ENCODE measurements around the gene AGAP1. TPM values are rescaled to one million over a fixed set of nuclear protein-coding genes. Genes with fewer than 3 reads are reported as not detected.

Gene AGAP1
- total and polyA plus RNA-seq, 4 donors: 36.1 to 79.4 (median 52.6) TPM

DNA sequence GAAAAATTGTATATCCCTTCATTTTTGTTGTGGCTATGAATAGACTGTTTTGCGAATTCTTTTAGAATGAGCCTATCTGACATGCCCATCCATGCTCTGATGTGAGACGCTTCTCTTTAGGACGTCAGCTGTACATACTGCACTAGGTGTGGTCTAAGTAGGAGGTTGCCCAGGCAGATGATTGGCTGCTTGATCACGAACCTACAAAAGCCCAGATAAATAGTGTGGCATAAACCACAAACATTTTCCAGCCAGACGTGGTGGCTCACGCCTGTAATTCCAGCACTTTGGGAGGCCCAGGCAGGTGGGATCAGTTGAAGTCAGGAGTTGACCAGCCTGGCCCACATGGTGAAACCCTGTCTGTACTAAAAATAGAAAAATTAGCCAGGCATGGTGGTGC lies 251.8 kb downstream of the AGAP1 start:
- Histone ChIP-seq H3K9me3 (ENCODE audit: control insufficient read depth, insufficient read depth, low read length) (no peaks in the 10 kb centered on the region), H3K36me3 (ENCODE audit: control insufficient read depth, insufficient read depth, low read length) (peaks cover 35% of the 10 kb centered on the region), H3K4me3 (ENCODE audit: low read depth, low read length) (no peak overlapping the region), H3K27me3 (ENCODE audit: control insufficient read depth, insufficient read depth, low read length) (no peaks in the 10 kb centered on the region), H3K4me1 (ENCODE audit: control insufficient read depth, insufficient read depth, low read length) (peaks cover 7% of the 10 kb centered on the region), H3K27ac (ENCODE audit: low read depth, low read length) (no peak overlapping the region)
- WGBS (ENCODE audit: insufficient coverage): 96% methylated on average over 4 of the region's 6 CpGs
- no peak for DNase-seq (ENCODE audit: low read depth in 4 of 6, low spot score in 6 of 6)

DNA sequence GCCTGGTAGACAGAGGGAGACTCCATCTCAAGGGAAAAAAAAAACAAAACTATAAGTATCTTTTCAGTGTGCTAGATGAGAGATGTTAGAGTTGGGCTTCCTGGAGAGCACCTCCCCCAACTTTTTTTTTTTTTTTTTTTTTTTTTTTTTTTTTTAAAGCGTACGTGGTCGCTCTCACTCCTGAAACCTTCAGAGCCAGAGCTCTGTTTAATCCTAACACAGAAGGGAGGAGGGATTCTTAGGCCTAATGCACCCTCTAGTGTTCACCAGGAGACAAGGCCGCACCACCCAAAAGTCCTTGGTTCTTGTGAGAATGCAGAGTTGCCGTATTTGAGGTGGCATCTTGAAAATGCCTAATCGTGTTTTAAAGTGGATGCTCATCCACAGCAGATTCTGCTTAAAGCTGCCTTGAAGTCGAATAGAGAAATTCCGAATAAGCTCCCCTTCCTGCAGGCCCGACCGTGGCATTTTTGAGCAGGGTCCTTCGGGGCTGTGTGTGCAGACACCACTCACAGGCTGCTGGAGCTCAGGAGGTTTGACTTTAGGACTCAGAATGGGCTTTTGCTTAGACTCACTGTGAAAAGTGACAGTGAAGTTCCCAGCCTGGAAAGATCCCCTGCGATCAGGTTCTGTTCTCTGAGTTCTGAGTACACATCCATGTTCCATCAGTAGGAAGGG lies 252.6 kb downstream of the AGAP1 start:
- peak; percentile 69 to 96 (median 77) for DNase-seq (ENCODE audit: low read depth in 4 of 6, low spot score in 6 of 6)
- peaks cover 4% of the 10 kb centered on the region for H3K4me1 ChIP-seq (ENCODE audit: control insufficient read depth, insufficient read depth, low read length)
- H3K9me3 ChIP-seq (ENCODE audit: control insufficient read depth, insufficient read depth, low read length): no peaks in the 10 kb centered on the region
- 58% methylated on average over 7 of the region's 12 CpGs for WGBS (ENCODE audit: insufficient coverage)
- H3K27ac ChIP-seq (ENCODE audit: low read depth, low read length): no peak overlapping the region
- H3K36me3 ChIP-seq (ENCODE audit: control insufficient read depth, insufficient read depth, low read length): peaks cover 40% of the 10 kb centered on the region
- no peaks in the 10 kb centered on the region for H3K27me3 ChIP-seq (ENCODE audit: control insufficient read depth, insufficient read depth, low read length)
- H3K4me3 ChIP-seq (ENCODE audit: low read depth, low read length): no peak overlapping the region

DNA sequence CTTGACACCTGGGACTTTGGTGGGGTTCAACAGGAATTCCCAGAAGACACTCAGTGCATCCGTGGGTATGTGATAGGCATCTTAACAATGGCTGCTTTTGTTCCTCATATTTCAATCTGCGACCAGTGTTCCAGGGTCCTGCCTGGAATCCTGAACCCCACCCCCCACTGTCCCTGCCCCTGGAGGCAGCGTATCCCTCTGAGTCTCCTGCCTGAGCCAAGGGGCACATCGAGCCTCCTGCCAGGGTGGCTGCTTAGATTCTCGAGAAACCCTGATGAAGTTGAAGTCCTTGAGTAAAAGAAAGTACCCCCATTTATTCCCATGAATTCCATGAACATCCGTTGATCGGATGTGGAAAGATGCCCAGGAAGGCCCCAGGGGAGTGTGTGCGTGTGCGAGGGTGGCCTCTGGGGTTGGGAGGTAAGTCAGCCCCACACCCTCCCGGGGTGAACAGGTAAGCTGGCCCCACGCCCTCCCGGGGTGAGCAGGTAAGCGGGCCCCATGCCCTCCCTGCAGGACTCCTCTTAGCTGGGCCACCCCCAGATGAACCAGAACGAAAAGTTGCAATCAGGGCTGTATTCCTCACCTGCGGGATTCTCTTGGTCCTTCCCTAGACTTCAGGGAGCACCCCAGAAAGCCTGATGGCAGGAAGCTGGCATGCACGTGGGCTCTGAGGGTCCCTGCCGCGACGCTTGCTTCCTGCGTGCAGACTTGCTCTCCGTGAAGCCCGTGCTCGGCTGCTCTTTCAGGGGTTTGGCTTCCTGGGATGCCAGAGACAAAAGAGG lies 253.3 kb downstream of the AGAP1 start:
- Histone ChIP-seq H3K27ac (ENCODE audit: low read depth, low read length) (no peak overlapping the region), H3K27me3 (ENCODE audit: control insufficient read depth, insufficient read depth, low read length) (no peaks in the 10 kb centered on the region), H3K9me3 (ENCODE audit: control insufficient read depth, insufficient read depth, low read length) (no peaks in the 10 kb centered on the region), H3K4me3 (ENCODE audit: low read depth, low read length) (no peak overlapping the region), H3K4me1 (ENCODE audit: control insufficient read depth, insufficient read depth, low read length) (peaks cover 5% of the 10 kb centered on the region), H3K36me3 (ENCODE audit: control insufficient read depth, insufficient read depth, low read length) (peaks cover 45% of the 10 kb centered on the region)
- WGBS (ENCODE audit: insufficient coverage): 85% methylated on average over 20 of the region's 23 CpGs
- no peak for DNase-seq (ENCODE audit: low read depth in 4 of 6, low spot score in 6 of 6)

DNA sequence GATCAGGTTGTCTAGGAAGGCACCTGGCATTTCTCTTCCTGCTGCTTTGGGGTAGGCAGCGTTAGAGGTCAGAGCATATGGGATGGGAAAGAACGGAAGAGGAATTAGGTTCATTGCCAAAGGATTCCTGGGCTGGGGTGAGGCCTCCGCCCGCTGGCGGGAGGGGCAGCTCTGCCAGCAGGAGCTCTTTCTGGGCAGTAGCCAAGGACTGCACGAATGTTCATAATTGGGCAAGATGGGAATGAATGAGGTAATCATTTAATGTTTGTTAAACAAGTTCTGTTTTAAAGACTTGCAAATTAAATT lies 253.9 kb downstream of the AGAP1 start:
- peaks cover 8% of the 10 kb centered on the region for H3K4me1 ChIP-seq (ENCODE audit: control insufficient read depth, insufficient read depth, low read length)
- H3K9me3 ChIP-seq (ENCODE audit: control insufficient read depth, insufficient read depth, low read length): no peaks in the 10 kb centered on the region
- WGBS (ENCODE audit: insufficient coverage): 40% methylated on average over 5 of the region's 6 CpGs
- H3K4me3 ChIP-seq (ENCODE audit: low read depth, low read length): no peak overlapping the region
- no peak overlapping the region for H3K27ac ChIP-seq (ENCODE audit: low read depth, low read length)
- no peaks in the 10 kb centered on the region for H3K27me3 ChIP-seq (ENCODE audit: control insufficient read depth, insufficient read depth, low read length)
- DNase-seq (ENCODE audit: low read depth in 4 of 6, low spot score in 6 of 6): peak in 1 of 6 donors; percentile 72
- peaks cover 49% of the 10 kb centered on the region for H3K36me3 ChIP-seq (ENCODE audit: control insufficient read depth, insufficient read depth, low read length)

DNA sequence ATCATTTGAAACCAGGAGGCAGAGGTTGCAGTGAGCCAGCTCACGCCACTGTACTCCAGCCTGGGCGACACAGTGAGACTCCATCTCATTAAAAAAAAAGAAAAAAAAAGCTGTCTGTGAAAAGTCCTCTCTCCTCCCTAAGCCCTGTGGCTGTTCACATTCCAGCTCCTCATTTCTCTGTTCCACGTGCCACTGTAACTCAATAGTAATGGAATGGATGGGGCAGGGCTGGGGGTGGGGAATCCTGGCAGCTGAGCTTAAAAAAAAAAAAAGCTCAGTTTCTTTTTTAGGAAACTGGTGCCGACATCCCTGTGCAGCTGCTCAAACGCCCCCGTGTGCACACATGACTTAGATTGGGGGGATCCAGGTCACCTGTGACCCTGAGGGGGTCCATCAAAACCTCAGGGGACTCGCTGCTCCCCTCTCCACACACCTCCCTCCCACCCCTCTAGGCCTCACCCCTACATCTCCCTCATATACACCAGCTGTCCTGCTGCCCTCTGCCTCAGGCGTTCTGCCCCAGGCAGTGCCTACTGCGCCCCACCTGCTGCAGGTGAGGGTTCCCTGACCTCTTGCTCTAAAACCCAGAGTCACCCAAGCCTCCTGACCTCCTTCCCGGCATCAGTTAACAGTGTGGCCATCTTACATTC lies 255.4 kb downstream of the AGAP1 start:
- Histone ChIP-seq H3K27ac (ENCODE audit: low read depth, low read length) (no peak overlapping the region), H3K27me3 (ENCODE audit: control insufficient read depth, insufficient read depth, low read length) (no peaks in the 10 kb centered on the region), H3K4me3 (ENCODE audit: low read depth, low read length) (no peak overlapping the region), H3K4me1 (ENCODE audit: control insufficient read depth, insufficient read depth, low read length) (peaks cover 14% of the 10 kb centered on the region), H3K36me3 (ENCODE audit: control insufficient read depth, insufficient read depth, low read length) (peaks cover 50% of the 10 kb centered on the region), H3K9me3 (ENCODE audit: control insufficient read depth, insufficient read depth, low read length) (no peaks in the 10 kb centered on the region)
- WGBS (ENCODE audit: insufficient coverage): 71% methylated on average over 7 of the region's 10 CpGs
- peak in 1 of 6 donors; percentile 33 for DNase-seq (ENCODE audit: low read depth in 4 of 6, low spot score in 6 of 6)

DNA sequence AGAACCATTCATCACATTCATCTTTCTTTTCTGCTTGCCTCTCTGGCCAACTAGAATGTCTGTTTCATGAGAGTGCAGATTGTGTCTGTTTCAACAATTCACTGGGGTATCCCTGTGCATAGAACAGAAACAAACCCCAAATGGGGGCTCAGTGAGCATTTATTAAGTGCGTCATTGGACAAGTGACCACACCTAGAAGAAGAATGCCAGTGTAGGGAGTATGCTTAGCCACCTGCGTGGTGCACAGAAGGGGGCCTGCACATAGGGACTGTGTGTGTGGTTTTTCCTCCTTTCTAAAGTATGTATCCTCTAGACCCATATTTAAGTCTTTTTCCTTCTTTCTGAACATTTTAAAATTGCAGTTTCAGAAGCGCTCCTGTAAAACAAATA lies 255.9 kb downstream of the AGAP1 start:
- H3K9me3 ChIP-seq (ENCODE audit: control insufficient read depth, insufficient read depth, low read length): no peaks in the 10 kb centered on the region
- H3K4me3 ChIP-seq (ENCODE audit: low read depth, low read length): no peak overlapping the region
- H3K27ac ChIP-seq (ENCODE audit: low read depth, low read length): no peak overlapping the region
- no peak for DNase-seq (ENCODE audit: low read depth in 4 of 6, low spot score in 6 of 6)
- H3K36me3 ChIP-seq (ENCODE audit: control insufficient read depth, insufficient read depth, low read length): peaks cover 50% of the 10 kb centered on the region
- peaks cover 19% of the 10 kb centered on the region for H3K4me1 ChIP-seq (ENCODE audit: control insufficient read depth, insufficient read depth, low read length)
- no peaks in the 10 kb centered on the region for H3K27me3 ChIP-seq (ENCODE audit: control insufficient read depth, insufficient read depth, low read length)
- WGBS (ENCODE audit: insufficient coverage): 80% methylated on average over 2 of the region's 3 CpGs

DNA sequence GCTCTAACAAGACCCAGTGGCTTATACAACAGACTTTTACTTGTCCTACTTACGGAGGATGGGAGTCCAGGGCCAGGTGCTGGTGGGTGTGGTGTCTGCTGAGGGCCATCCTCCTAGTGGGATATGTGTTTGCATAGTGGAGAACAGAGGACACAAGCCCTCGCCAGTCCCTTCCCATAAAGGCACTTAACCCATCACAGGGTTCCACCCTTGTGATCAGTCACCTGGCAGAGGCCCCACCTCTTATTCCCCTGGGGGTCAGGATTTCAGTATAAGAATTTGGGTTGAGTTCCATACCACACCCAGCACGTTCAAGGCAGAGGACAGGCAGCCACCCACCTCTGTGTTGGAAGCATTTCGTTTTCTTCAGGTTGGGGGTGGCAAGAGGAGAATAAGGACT lies 259.0 kb downstream of the AGAP1 start:
- no peaks in the 10 kb centered on the region for H3K9me3 ChIP-seq (ENCODE audit: control insufficient read depth, insufficient read depth, low read length)
- no peaks in the 10 kb centered on the region for H3K27me3 ChIP-seq (ENCODE audit: control insufficient read depth, insufficient read depth, low read length)
- DNase-seq (ENCODE audit: low read depth in 4 of 6, low spot score in 6 of 6): no peak
- peaks cover 36% of the 10 kb centered on the region for H3K4me1 ChIP-seq (ENCODE audit: control insufficient read depth, insufficient read depth, low read length)
- H3K4me3 ChIP-seq (ENCODE audit: low read depth, low read length): no peak overlapping the region
- no peak overlapping the region for H3K27ac ChIP-seq (ENCODE audit: low read depth, low read length)
- WGBS (ENCODE audit: insufficient coverage): no CpG with 5 or more reads among the region's 4 CpGs
- peaks cover 49% of the 10 kb centered on the region for H3K36me3 ChIP-seq (ENCODE audit: control insufficient read depth, insufficient read depth, low read length)

DNA sequence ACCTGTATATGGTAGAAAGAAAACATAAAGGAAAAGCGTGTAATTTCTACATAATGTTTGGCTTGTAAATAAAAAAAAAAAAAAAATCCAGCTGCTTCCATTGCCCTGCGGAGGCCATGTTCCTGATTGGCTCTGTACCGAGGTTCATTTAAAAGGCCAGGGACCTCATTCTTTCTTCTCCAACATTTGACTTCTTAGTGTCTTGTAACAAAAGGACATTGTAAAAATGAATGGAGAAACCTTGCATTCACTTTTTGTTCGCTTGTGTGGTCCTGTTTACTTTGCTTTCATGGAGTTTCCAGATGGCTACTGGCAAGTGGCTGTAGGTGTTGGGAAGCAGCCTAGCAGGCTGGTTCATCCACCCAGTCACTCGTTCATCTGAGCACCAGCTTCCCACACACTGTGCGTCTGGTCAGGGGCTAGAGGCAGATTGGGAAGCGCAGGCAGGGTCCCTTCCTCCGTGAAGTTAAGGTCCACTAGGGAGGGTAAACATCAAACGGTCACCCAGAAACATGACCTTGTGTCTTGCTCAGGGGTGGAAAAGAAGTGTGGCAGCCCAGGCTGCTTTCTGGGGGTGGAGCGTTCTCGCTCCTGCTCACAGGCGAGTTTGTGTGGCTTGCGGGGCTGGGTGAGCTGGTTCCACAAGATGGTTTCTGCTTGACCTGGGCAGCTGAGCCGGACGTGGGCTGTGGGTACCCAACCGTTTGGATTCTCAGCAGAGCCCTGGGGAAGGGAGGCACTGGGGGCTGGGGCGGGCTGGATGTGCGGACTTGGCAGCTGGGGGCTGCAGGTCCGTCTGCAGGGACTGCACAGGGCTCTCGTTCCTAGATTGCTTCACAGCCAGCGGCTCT lies 260.7 kb downstream of the AGAP1 start:
- DNase-seq (ENCODE audit: low read depth in 4 of 6, low spot score in 6 of 6): no peak

DNA sequence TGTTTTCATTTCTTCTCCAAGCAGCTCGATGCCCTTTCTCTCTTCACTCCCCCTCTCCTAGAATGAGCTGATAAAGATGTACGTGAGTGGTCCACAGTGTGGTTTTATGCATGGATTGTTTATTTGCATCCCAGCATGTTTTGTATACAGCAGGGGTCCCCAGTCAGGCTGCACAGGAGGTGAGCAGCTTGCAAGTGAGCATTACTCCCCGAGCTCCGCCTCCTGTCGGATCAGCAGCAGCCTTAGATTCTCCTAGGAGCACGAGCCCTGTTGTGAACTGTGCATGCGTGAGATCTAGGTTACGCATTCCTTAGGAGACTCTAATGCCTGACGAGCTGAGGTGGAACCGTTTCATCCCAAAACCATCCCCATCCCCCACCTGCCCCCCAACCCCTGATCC lies 262.6 kb downstream of the AGAP1 start:
- 63% methylated on average over 7 of the region's 10 CpGs for WGBS (ENCODE audit: insufficient coverage)
- peaks cover 32% of the 10 kb centered on the region for H3K4me1 ChIP-seq (ENCODE audit: control insufficient read depth, insufficient read depth, low read length)
- no peaks in the 10 kb centered on the region for H3K9me3 ChIP-seq (ENCODE audit: control insufficient read depth, insufficient read depth, low read length)
- H3K27ac ChIP-seq (ENCODE audit: low read depth, low read length): no peak overlapping the region
- H3K27me3 ChIP-seq (ENCODE audit: control insufficient read depth, insufficient read depth, low read length): no peaks in the 10 kb centered on the region
- DNase-seq (ENCODE audit: low read depth in 4 of 6, low spot score in 6 of 6): peak in 1 of 6 donors; percentile 81
- H3K36me3 ChIP-seq (ENCODE audit: control insufficient read depth, insufficient read depth, low read length): peaks cover 37% of the 10 kb centered on the region
- H3K4me3 ChIP-seq (ENCODE audit: low read depth, low read length): no peak overlapping the region

More for the DNA sequence above, 260.7 kb downstream of the AGAP1 start:
- Histone ChIP-seq H3K27me3 (ENCODE audit: control insufficient read depth, insufficient read depth, low read length) (no peaks in the 10 kb centered on the region), H3K4me1 (ENCODE audit: control insufficient read depth, insufficient read depth, low read length) (peaks cover 32% of the 10 kb centered on the region), H3K9me3 (ENCODE audit: control insufficient read depth, insufficient read depth, low read length) (no peaks in the 10 kb centered on the region), H3K36me3 (ENCODE audit: control insufficient read depth, insufficient read depth, low read length) (peaks cover 49% of the 10 kb centered on the region), H3K4me3 (ENCODE audit: low read depth, low read length) (no peak overlapping the region), H3K27ac (ENCODE audit: low read depth, low read length) (no peak overlapping the region)
- WGBS (ENCODE audit: insufficient coverage): 63% methylated on average over 15 of the region's 21 CpGs

Measured in spinal cord (tissue), 10 donors.